A549 (cell line): ENCODE results near the gene ME2.

Experiments
- POLR2A ChIP-seq: IDR thresholded peaks from 2 replicates; pipeline ENCODE4 v1.6.1; 2012; ENCODE audit warnings: mild to moderate bottlenecking, low read length
- RCOR1 ChIP-seq: fragments of 150-350 bp; IDR thresholded peaks from 2 replicates; pipeline ENCODE4 v1.6.1; 2014; ENCODE audit warnings: antibody characterized with exemption, low read length, low read depth

- TF ChIP-seq POLR2A (no peak), RCOR1 (no peak)
These were observed 1.2 kb upstream of the ME2 start for GRCh38 chr18:50877545-50878265.
